ENCODE results near the gene FPR1. TPM values are rescaled to one million over a fixed set of nuclear protein-coding genes. Genes with fewer than 3 reads are reported as not detected.
A peak's percentile ranks its signal among the peaks of the same experiment; 100 is the strongest.

Gene FPR1
- total and polyA plus RNA-seq, 2 donors: 3.6 to 4.7 TPM

DNA sequence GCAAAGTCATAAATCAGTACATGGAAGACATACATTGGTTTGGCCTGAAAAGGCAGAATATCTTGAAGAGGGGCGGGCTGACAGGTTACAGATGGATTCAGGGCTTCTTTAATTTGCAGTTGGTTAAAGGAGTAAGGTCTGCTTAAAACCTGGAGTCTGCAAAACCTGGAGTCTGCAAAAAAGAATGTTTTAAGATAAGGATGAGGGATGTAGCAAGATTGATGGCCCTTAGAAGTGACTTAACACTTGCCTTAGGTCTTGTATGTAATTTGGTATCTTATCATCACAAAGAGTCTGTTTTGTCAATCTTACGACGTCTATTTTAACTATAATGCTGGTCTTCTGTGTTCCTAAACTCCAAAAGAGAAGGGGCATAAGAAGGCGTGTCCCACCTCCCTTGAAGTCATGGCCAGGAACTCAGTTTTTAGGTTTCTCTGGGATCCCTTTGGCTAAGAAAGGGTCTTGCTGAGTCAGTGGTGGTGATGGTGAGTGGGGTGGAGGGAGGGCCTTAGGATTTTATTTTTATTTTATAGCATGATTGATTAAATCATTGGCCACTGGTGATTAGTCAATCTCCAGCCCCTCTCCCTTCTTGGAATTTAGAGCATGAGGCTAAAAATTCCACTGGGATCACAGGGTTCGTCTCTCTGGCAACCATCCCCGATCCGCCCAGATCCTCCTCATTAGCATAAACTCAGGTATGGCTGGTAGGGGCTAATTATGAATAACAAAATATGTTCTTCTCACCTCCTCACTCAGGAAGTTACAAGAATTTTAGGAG, 17.7 kb downstream of the FPR1 start:
- no peak overlapping the region for H3K27ac ChIP-seq (ENCODE audit: low read depth in 1 of 2, low read length in 1 of 2)
- WGBS: 94% methylated on average over 7 of the region's 7 CpGs
- DNase-seq (ENCODE audit: low read depth in 6 of 9, low spot score in 9 of 9): no peak
- H3K4me1 ChIP-seq (ENCODE audit: control insufficient read depth in 2 of 2, insufficient read depth in 2 of 2, low read length in 2 of 2): no peaks in the 10 kb centered on the region
- H3K9me3 ChIP-seq (ENCODE audit: control insufficient read depth in 2 of 2, insufficient read depth in 1 of 2, low read length in 1 of 2): peaks cover 0 to 5% of the 10 kb centered on the region in 2 donors
- H3K4me3 ChIP-seq (ENCODE audit: low read length in 2 of 2): no peak overlapping the region
- H3K36me3 ChIP-seq (ENCODE audit: control insufficient read depth in 2 of 2, insufficient read depth in 2 of 2, low read length in 1 of 2): no peaks in the 10 kb centered on the region
- peaks cover 0 to 5% of the 10 kb centered on the region in 2 donors for H3K27me3 ChIP-seq (ENCODE audit: control insufficient read depth in 2 of 2, insufficient read depth in 1 of 2, low read length in 1 of 2)

GRCh38 chr19:51729781-51730180, 21.9 kb downstream of the FPR1 start:
- Histone ChIP-seq H3K4me3 (ENCODE audit: low read length in 2 of 2) (no peak overlapping the region), H3K4me1 (ENCODE audit: control insufficient read depth in 2 of 2, insufficient read depth in 2 of 2, low read length in 2 of 2) (peaks cover 0 to 3% of the 10 kb centered on the region in 2 donors), H3K27ac (ENCODE audit: low read depth in 1 of 2, low read length in 1 of 2) (no peak overlapping the region), H3K27me3 (ENCODE audit: control insufficient read depth in 2 of 2, insufficient read depth in 1 of 2, low read length in 1 of 2) (peaks cover 0 to 5% of the 10 kb centered on the region in 2 donors), H3K36me3 (ENCODE audit: control insufficient read depth in 2 of 2, insufficient read depth in 2 of 2, low read length in 1 of 2) (no peaks in the 10 kb centered on the region), H3K9me3 (ENCODE audit: control insufficient read depth in 2 of 2, insufficient read depth in 1 of 2, low read length in 1 of 2) (peaks cover 0 to 5% of the 10 kb centered on the region in 2 donors)
- 95% methylated on average over 2 of the region's 2 CpGs for WGBS
- no peak for DNase-seq (ENCODE audit: low read depth in 6 of 9, low spot score in 9 of 9)

DNA sequence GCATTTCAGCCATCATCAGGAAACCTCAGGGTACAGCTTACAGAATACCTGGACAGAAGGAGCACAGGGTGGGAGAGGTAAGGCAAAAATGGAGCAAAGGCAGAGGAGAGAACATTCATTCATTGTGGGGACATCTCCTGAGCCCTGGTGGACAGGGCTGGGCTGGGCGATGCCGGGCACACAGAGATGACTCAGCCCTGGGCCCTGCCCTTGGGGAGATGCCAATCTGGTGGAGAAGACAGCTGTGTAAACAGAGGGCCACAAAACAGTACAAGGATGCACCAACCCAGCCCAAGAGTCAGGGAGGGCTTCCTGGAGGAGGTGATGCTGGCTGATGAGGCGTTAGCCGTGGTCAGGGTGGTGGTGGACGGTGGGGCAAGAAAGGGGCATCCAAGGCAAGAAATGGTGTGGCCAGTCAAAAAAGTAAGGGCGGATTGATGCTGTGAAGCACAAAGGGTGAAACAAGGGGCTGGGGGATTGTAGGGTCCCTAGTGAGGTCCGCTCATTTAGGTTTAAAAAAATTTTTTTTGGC, 24.3 kb downstream of the FPR1 start:
- Histone ChIP-seq H3K27ac (ENCODE audit: low read depth in 1 of 2, low read length in 1 of 2) (no peak overlapping the region), H3K36me3 (ENCODE audit: control insufficient read depth in 2 of 2, insufficient read depth in 2 of 2, low read length in 1 of 2) (no peaks in the 10 kb centered on the region), H3K4me1 (ENCODE audit: control insufficient read depth in 2 of 2, insufficient read depth in 2 of 2, low read length in 2 of 2) (peaks cover 0 to 6% of the 10 kb centered on the region in 2 donors), H3K9me3 (ENCODE audit: control insufficient read depth in 2 of 2, insufficient read depth in 1 of 2, low read length in 1 of 2) (peaks cover 0 to 5% of the 10 kb centered on the region in 2 donors), H3K27me3 (ENCODE audit: control insufficient read depth in 2 of 2, insufficient read depth in 1 of 2, low read length in 1 of 2) (peaks cover 0 to 23% of the 10 kb centered on the region in 2 donors), H3K4me3 (ENCODE audit: low read length in 2 of 2) (no peak overlapping the region)
- no peak for DNase-seq (ENCODE audit: low read depth in 6 of 9, low spot score in 9 of 9)
- 94% methylated on average over 7 of the region's 7 CpGs for WGBS

DNA sequence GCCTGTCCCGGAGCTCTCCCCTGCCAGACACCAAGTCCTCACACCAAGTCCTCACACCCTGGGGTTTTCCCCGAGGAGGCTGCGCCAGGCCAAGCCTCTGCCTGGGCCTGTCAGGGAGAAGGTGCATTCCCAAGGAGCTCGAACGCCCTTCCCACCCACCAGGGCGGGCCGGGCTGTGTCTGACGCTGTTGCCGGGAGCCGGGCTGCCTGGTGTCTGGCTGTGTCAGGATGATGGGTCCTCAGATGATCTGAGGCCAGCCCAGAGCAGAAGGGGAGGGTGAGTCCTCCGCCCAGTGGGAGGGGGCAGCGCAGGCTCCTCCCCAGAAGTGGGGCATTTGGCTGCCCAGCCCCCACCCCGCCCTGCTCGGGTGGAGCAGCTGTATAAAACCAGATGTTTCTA, 25.6 kb downstream of the FPR1 start:
- peaks cover 0 to 6% of the 10 kb centered on the region in 2 donors for H3K4me1 ChIP-seq (ENCODE audit: control insufficient read depth in 2 of 2, insufficient read depth in 2 of 2, low read length in 2 of 2)
- WGBS: 74% methylated on average over 14 of the region's 14 CpGs
- peaks cover 0 to 5% of the 10 kb centered on the region in 2 donors for H3K9me3 ChIP-seq (ENCODE audit: control insufficient read depth in 2 of 2, insufficient read depth in 1 of 2, low read length in 1 of 2)
- H3K27ac ChIP-seq (ENCODE audit: low read depth in 1 of 2, low read length in 1 of 2): no peak overlapping the region
- peak in 3 of 9 donors; percentile 13 to 26 (median 25) for DNase-seq (ENCODE audit: low read depth in 6 of 9, low spot score in 9 of 9)
- peaks cover 2 to 30% of the 10 kb centered on the region in 2 donors for H3K27me3 ChIP-seq (ENCODE audit: control insufficient read depth in 2 of 2, insufficient read depth in 1 of 2, low read length in 1 of 2)
- no peaks in the 10 kb centered on the region for H3K36me3 ChIP-seq (ENCODE audit: control insufficient read depth in 2 of 2, insufficient read depth in 2 of 2, low read length in 1 of 2)
- H3K4me3 ChIP-seq (ENCODE audit: low read length in 2 of 2): no peak overlapping the region

- no peak for DNase-seq (ENCODE audit: low read depth in 6 of 9, low spot score in 9 of 9)
- Histone ChIP-seq H3K27ac (ENCODE audit: low read depth in 1 of 2, low read length in 1 of 2) (no peak overlapping the region), H3K36me3 (ENCODE audit: control insufficient read depth in 2 of 2, insufficient read depth in 2 of 2, low read length in 1 of 2) (no peaks in the 10 kb centered on the region), H3K27me3 (ENCODE audit: control insufficient read depth in 2 of 2, insufficient read depth in 1 of 2, low read length in 1 of 2) (peaks cover 11 to 43% of the 10 kb centered on the region in 2 donors), H3K4me3 (ENCODE audit: low read length in 2 of 2) (no peak overlapping the region), H3K4me1 (ENCODE audit: control insufficient read depth in 2 of 2, insufficient read depth in 2 of 2, low read length in 2 of 2) (peaks cover 0 to 6% of the 10 kb centered on the region in 2 donors), H3K9me3 (ENCODE audit: control insufficient read depth in 2 of 2, insufficient read depth in 1 of 2, low read length in 1 of 2) (no peaks in the 10 kb centered on the region)
- WGBS: 71% methylated on average over 15 of the region's 15 CpGs
Measured at GRCh38 chr19:51724543-51724942, 27.1 kb downstream of the FPR1 start.

GRCh38 chr19:51722492-51722891, 29.2 kb downstream of the FPR1 start:
- H3K27me3 ChIP-seq (ENCODE audit: control insufficient read depth in 2 of 2, insufficient read depth in 1 of 2, low read length in 1 of 2): peaks cover 19 to 61% of the 10 kb centered on the region in 2 donors
- no peak overlapping the region for H3K4me3 ChIP-seq (ENCODE audit: low read length in 2 of 2)
- no peak overlapping the region for H3K27ac ChIP-seq (ENCODE audit: low read depth in 1 of 2, low read length in 1 of 2)
- no peak for DNase-seq (ENCODE audit: low read depth in 6 of 9, low spot score in 9 of 9)
- peaks cover 0 to 6% of the 10 kb centered on the region in 2 donors for H3K4me1 ChIP-seq (ENCODE audit: control insufficient read depth in 2 of 2, insufficient read depth in 2 of 2, low read length in 2 of 2)
- H3K9me3 ChIP-seq (ENCODE audit: control insufficient read depth in 2 of 2, insufficient read depth in 1 of 2, low read length in 1 of 2): no peaks in the 10 kb centered on the region
- no peaks in the 10 kb centered on the region for H3K36me3 ChIP-seq (ENCODE audit: control insufficient read depth in 2 of 2, insufficient read depth in 2 of 2, low read length in 1 of 2)
- 85% methylated on average over 2 of the region's 2 CpGs for WGBS

- Histone ChIP-seq H3K4me3 (ENCODE audit: low read length in 2 of 2) (no peak overlapping the region), H3K9me3 (ENCODE audit: control insufficient read depth in 2 of 2, insufficient read depth in 1 of 2, low read length in 1 of 2) (no peaks in the 10 kb centered on the region), H3K27ac (ENCODE audit: low read depth in 1 of 2, low read length in 1 of 2) (no peak overlapping the region), H3K4me1 (ENCODE audit: control insufficient read depth in 2 of 2, insufficient read depth in 2 of 2, low read length in 2 of 2) (peaks cover 0 to 6% of the 10 kb centered on the region in 2 donors), H3K36me3 (ENCODE audit: control insufficient read depth in 2 of 2, insufficient read depth in 2 of 2, low read length in 1 of 2) (no peaks in the 10 kb centered on the region), H3K27me3 (ENCODE audit: control insufficient read depth in 2 of 2, insufficient read depth in 1 of 2, low read length in 1 of 2) (peaks cover 19 to 62% of the 10 kb centered on the region in 2 donors)
- DNase-seq (ENCODE audit: low read depth in 6 of 9, low spot score in 9 of 9): peak in 1 of 9 donors; percentile 39
- WGBS: 84% methylated on average over 7 of the region's 7 CpGs
Measured at GRCh38 chr19:51721905-51722304, 29.8 kb downstream of the FPR1 start.

- peaks cover 0 to 3% of the 10 kb centered on the region in 2 donors for H3K4me1 ChIP-seq (ENCODE audit: control insufficient read depth in 2 of 2, insufficient read depth in 2 of 2, low read length in 2 of 2)
- no peak overlapping the region for H3K4me3 ChIP-seq (ENCODE audit: low read length in 2 of 2)
- H3K27ac ChIP-seq (ENCODE audit: low read depth in 1 of 2, low read length in 1 of 2): no peak overlapping the region
- H3K9me3 ChIP-seq (ENCODE audit: control insufficient read depth in 2 of 2, insufficient read depth in 1 of 2, low read length in 1 of 2): no peaks in the 10 kb centered on the region
- 7% methylated on average over 83 of the region's 83 CpGs for WGBS
- no peaks in the 10 kb centered on the region for H3K36me3 ChIP-seq (ENCODE audit: control insufficient read depth in 2 of 2, insufficient read depth in 2 of 2, low read length in 1 of 2)
- peaks cover 19 to 56% of the 10 kb centered on the region in 2 donors for H3K27me3 ChIP-seq (ENCODE audit: control insufficient read depth in 2 of 2, insufficient read depth in 1 of 2, low read length in 1 of 2)
- peak in 1 of 9 donors; percentile 9 for DNase-seq (ENCODE audit: low read depth in 6 of 9, low spot score in 9 of 9)
Measured at GRCh38 chr19:51719251-51719988, 32.3 kb downstream of the FPR1 start.

GRCh38 chr19:51716925-51717324, 34.8 kb downstream of the FPR1 start:
- no peaks in the 10 kb centered on the region for H3K36me3 ChIP-seq (ENCODE audit: control insufficient read depth in 2 of 2, insufficient read depth in 2 of 2, low read length in 1 of 2)
- 92% methylated on average over 11 of the region's 11 CpGs for WGBS
- DNase-seq (ENCODE audit: low read depth in 6 of 9, low spot score in 9 of 9): no peak
- H3K4me1 ChIP-seq (ENCODE audit: control insufficient read depth in 2 of 2, insufficient read depth in 2 of 2, low read length in 2 of 2): no peaks in the 10 kb centered on the region
- no peak overlapping the region for H3K27ac ChIP-seq (ENCODE audit: low read depth in 1 of 2, low read length in 1 of 2)
- H3K27me3 ChIP-seq (ENCODE audit: control insufficient read depth in 2 of 2, insufficient read depth in 1 of 2, low read length in 1 of 2): peaks cover 19 to 40% of the 10 kb centered on the region in 2 donors
- no peak overlapping the region for H3K4me3 ChIP-seq (ENCODE audit: low read length in 2 of 2)
- no peaks in the 10 kb centered on the region for H3K9me3 ChIP-seq (ENCODE audit: control insufficient read depth in 2 of 2, insufficient read depth in 1 of 2, low read length in 1 of 2)

Measured in thymus (tissue), 11 donors.